ENCODE measurements around the gene GLI2.

DNA sequence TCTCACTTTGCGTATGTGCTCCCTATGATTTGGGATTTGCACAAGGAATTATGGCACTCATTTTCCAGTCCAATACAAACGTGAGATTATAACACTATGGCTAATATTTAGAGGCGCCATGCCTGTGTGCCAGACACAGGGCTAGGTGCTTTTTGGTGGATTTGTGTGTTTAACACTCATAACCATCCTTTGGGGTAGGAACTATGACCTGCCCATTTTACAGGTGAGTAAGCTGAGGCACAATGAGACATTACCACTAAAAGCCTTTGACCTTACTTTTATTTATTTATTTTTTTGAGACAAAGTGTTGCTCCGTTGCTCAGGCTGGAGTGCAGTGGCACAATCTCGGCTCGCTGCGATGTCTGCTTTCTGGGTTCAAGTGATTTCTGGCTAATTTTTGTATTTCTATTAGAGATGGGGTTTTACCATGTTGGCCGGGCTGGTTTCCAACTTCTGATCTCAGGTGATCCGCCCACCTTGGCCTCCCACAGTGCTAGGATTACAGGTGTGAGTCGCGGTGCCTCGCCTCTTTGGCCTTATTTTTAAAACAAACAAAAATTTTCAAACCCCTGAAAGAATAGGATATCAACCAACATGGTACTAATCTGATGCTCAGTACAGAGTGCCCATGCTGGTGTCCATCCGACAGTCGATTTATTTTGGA lies 26.6 kb upstream of the GLI2 start:
- TF ChIP-seq CTCF (IDR thresholded peaks at IDR 0.05), result no peak
- no peak for TF ChIP-seq EP300 (IDR thresholded peaks at IDR 0.05)

Data from ovary (tissue), 3 donors.